ENCODE results near the gene ESPN.
"Not testable (repeated sequence)": the region's sequence is repeated elsewhere in the genome, so short reads cannot be mapped to it uniquely, and the experiment has no call there.

The ESPN gene

DNA sequence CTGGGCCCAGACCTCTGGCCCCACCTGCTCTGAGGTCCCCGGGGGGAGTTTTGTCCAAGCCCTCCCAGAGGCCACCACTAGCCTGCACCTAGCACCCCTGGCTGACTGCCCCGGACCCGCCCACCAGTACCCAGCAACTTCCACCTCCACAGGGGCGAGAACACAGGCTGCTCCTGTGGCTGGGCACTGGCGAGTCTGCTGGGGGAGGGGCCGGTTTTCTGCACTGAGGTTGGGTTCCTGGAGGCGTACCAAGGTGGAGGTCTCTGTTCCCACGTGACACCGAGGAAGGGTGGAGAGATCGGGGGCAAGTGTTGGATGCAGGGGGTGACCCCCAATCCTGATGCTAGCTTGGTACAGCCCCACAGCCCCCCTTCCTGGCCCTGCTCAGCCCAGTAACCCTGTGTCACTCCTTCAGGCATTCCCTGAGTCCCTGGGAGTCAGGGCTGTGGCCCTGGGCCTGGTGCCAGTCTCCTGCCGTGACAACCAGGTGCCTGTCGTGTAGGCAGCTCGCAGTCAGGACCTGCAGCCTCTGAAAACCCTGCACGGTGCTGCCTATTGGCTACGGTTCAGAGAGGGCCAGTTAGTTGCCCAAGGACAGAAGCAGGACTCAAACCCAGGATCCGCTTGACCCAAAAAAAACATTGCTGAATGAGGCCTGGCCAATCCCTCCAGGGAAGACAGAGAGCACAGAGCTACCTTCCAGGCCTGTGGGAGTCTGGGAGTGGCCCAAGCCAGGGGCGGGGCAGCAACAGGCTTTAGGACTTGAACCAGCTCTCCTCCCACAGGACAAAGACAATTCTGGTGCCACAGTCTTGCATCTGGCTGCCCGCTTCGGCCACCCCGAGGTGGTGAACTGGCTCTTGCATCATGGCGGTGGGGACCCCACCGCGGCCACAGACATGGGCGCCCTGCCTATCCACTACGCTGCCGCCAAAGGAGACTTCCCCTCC lies 3.1 kb downstream of the ESPN start (continued):
- TF ChIP-seq, protein P1, sequence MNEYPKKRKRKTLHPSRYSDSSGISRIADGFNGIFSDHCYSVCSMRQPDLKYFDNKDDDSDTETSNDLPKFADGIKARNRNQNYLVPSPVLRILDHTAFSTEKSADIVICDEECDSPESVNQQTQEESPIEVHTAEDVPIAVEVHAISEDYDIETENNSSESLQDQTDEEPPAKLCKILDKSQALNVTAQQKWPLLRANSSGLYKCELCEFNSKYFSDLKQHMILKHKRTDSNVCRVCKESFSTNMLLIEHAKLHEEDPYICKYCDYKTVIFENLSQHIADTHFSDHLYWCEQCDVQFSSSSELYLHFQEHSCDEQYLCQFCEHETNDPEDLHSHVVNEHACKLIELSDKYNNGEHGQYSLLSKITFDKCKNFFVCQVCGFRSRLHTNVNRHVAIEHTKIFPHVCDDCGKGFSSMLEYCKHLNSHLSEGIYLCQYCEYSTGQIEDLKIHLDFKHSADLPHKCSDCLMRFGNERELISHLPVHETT (tag by site-specific recombination; IDR thresholded peaks at IDR 0.05), result no peak
- TF ChIP-seq ZNF394 (tag by site-specific recombination; IDR thresholded peaks at IDR 0.05; ENCODE audit: borderline replicate concordance), result no peak
- TF ChIP-seq, protein P2, sequence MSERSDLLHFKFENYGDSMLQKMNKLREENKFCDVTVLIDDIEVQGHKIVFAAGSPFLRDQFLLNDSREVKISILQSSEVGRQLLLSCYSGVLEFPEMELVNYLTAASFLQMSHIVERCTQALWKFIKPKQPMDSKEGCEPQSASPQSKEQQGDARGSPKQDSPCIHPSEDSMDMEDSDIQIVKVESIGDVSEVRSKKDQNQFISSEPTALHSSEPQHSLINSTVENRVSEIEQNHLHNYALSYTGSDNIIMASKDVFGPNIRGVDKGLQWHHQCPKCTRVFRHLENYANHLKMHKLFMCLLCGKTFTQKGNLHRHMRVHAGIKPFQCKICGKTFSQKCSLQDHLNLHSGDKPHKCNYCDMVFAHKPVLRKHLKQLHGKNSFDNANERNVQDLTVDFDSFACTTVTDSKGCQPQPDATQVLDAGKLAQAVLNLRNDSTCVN (tag by site-specific recombination; optimal IDR thresholded peaks at IDR 0.05), result no peak
- TF ChIP-seq ZFHX2 (tag by site-specific recombination; conservative IDR thresholded peaks at IDR 0.05), result peak; percentile 85
- peak; percentile 78 for TF ChIP-seq SCRT2 (tag by site-specific recombination; IDR thresholded peaks at IDR 0.05)
- TF ChIP-seq ZNF335 (tag by site-specific recombination; conservative IDR thresholded peaks at IDR 0.05), result peak; percentile 53
- 0 out of 2 replicates have a peak, but pooled peaks have one; percentile 31 for TF ChIP-seq ZFP69B (tag by site-specific recombination; IDR thresholded peaks at IDR 0.05)
- TF ChIP-seq ZNF174 (tag by site-specific recombination; IDR thresholded peaks at IDR 0.05), result no peak
- TF ChIP-seq ZSCAN30 (tag by site-specific recombination; IDR thresholded peaks at IDR 0.05), result no peak
- no peak for TF ChIP-seq ZNF114 (tag by site-specific recombination; IDR thresholded peaks at IDR 0.05)
- TF ChIP-seq EGR2 (tag by site-specific recombination; IDR thresholded peaks at IDR 0.05; ENCODE audit: low read depth), result peak; percentile 58; the same call in 1 of the 2 replicates

DNA sequence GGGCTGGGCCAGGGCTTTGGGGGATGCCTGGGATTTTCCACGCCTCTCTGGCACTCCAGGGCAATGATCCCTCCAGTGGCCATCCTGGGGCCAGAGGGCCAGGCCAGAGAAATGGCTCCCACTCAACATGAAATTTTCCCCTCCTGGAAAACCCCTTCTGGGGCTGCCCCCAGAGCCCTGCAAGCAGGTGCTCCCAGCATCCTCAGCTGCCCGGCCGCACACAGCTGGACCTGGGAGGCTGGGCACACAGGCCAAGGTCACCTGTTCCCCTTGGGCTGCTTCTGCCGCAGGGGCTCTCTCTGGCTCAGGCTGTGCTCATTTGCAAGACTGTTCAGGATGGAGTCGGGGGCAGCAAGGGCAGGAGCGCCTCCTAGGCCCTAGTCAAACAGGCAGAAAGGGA lies 3.9 kb downstream of the ESPN start:
- H3K36me3 ChIP-seq (ENCODE audit: control insufficient read depth in 2 of 2, insufficient read depth in 1 of 2, low read length in 2 of 2); H3K4me1 ChIP-seq (ENCODE audit: control insufficient read depth, insufficient read depth, low read length); POLR2A ChIA-PET; H3K9me3 ChIP-seq (ENCODE audit: control insufficient read depth, insufficient read depth, low read depth, low read length); H3K27ac ChIP-seq (ENCODE audit: extremely low read depth, low read depth, low read length); H3K4me3 ChIP-seq (ENCODE audit: low read depth, low read length): not testable (repeated sequence)
- CTCF ChIA-PET, result interaction anchor here (0.6 to 1.9 kb wide), 3 partner anchors 9 to 42 kb away, joined by 3 to 9 read pairs (median 4); no protein-coding TSS in a partner anchor

DNA sequence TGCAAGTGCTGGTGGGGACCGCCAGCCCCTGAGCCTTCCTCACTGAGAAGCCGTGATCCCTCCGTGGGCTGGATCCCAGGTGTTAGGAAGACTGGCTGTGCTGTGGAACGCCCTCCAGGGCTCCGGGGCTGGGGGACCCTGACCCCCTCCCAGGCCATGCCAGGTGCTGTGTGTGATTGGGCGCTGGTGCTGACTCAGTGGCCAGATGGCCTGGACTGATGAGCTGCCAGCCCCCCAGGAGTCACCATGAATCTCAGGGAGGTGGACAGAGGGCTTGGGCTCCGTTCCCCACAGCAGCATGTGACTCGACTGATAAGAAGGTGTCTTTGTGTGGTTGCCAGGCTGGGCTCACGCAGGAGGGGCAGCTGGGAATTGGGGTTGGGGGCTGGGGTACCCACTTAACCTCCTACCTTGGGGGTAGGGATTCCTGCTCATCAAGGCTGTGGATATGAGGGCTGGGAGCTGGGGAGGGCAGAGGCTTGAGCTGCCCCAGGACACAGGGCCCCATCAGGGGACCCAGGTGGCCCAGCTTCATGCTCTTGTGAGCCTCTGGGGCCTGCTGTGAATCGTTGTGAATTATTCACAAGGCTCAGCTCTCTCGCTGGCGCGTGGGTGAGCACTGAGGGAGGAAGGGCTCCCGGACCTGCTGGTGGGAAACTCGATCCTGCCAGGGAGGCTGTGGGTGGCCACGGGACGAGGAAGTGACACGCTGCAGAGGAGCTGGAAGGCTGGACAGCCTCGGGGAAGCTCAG lies 5.3 kb downstream of the ESPN start:
- H3K27ac ChIP-seq (ENCODE audit: extremely low read depth, low read depth, low read length); H3K9me3 ChIP-seq (ENCODE audit: control insufficient read depth, insufficient read depth, low read depth, low read length); POLR2A ChIA-PET; H3K4me3 ChIP-seq (ENCODE audit: low read depth, low read length); H3K4me1 ChIP-seq (ENCODE audit: control insufficient read depth, insufficient read depth, low read length); H3K36me3 ChIP-seq (ENCODE audit: control insufficient read depth in 2 of 2, insufficient read depth in 1 of 2, low read length in 2 of 2): not testable (repeated sequence)
- TF ChIP-seq EGR2 (tag by site-specific recombination; IDR thresholded peaks at IDR 0.05; ENCODE audit: low read depth), result peak; percentile 91
- peak; percentile 17; the same call in 1 of the 2 replicates for TF ChIP-seq GLIS2 (tag by site-specific recombination; IDR thresholded peaks at IDR 0.05)
- peak; percentile 86 for TF ChIP-seq ZIC2 (tag by site-specific recombination; IDR thresholded peaks at IDR 0.05)
- peak; percentile 90 for TF ChIP-seq ZFHX2 (tag by site-specific recombination; conservative IDR thresholded peaks at IDR 0.05)
- peak; percentile 73 for TF ChIP-seq GLIS1 (tag by site-specific recombination; IDR thresholded peaks at IDR 0.05)
- CTCF ChIA-PET, result interaction anchor here (0.9 to 2.1 kb wide), 2 partner anchors 16 to 183 kb away, joined by 3 to 5 read pairs; no protein-coding TSS in a partner anchor
